Stimulated activated naive CD8-positive, alpha-beta T cell treated with anti-CD3 and anti-CD28 coated beads, Interleukin-15, amount 100 ng/mL, for 72 hours (primary cell): ENCODE measurements around the gene SCN10A.

Experiments used
- ATAC-seq: fragments of 150-1000 bp; cut with Tn5 transposase; 2 replicates; pipeline ENCODE4 v1.10.0; 2021; ENCODE audit warnings: mild to moderate bottlenecking, moderate library complexity
- DNase-seq, 2 donors: peaks; one replicate each; pipeline ENCODE4 v3.0.0; 2021 to 2022
- H3K27ac Mint-ChIP-seq, 2 donors: one replicate each; pipeline ENCODE4 v1.8.0; 2022; ENCODE audit warnings: mild to moderate bottlenecking in 2 of 2, mixed read lengths in 2 of 2, moderate library complexity in 2 of 2
- H3K27me3 Mint-ChIP-seq: one replicate; pipeline ENCODE4 v1.8.0; 2022; ENCODE audit warnings: mixed read lengths
- H3K4me1 Mint-ChIP-seq: one replicate; pipeline ENCODE4 v1.8.0; 2022; ENCODE audit warnings: mild to moderate bottlenecking, mixed read lengths
- H3K4me3 Mint-ChIP-seq, 2 donors: one replicate each; pipeline ENCODE4 v1.8.0; 2022; ENCODE audit warnings: mild to moderate bottlenecking in 2 of 2, mixed read lengths in 2 of 2, moderate library complexity in 1 of 2
- H3K9me3 Mint-ChIP-seq, 2 donors: one replicate each; pipeline ENCODE4 v1.8.0; 2022; ENCODE audit warnings: mixed read lengths in 2 of 2

The SCN10A gene

GRCh38 chr3:38816026-38816425, at the start of gene SCN10A:
Gene SCN10A, minus strand, starts transcription at chr3:38816217. Its CDS starts 22,207 bp downstream, at chr3:38794010.
- Mint-ChIP-seq H3K9me3 (no peaks in the 10 kb centered on the region), H3K4me1 (no peaks in the 10 kb centered on the region)
- no peak for ATAC-seq

DNA sequence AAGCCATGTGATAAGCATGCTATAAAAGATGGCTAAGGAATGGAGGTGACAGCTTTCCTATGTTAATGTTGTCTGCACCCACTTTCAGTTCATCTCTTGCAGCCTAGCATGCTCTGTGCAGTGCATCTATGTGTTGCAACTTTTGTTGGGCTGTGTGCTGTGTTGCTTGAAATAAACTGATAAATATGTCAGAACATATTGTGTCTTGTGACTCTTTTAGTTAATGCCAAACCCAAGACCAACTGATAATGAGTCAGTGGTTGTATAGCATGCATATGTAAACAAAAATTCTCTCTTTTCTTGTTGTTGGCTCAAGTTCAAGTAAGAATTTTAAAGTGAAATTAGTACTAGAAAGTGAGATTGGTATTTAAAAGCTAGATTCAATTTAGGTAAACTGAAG, 37.0 kb upstream of the SCN10A start:
- H3K9me3 Mint-ChIP-seq: peaks cover 0 to 14% of the 10 kb centered on the region in 2 donors
- DNase-seq (no peak), ATAC-seq (no peak)
- no peak overlapping the region for H3K27ac Mint-ChIP-seq
- no peaks in the 10 kb centered on the region for H3K4me1 Mint-ChIP-seq
- peaks cover 28% of the 10 kb centered on the region for H3K27me3 Mint-ChIP-seq
- no peak overlapping the region for H3K4me3 Mint-ChIP-seq

More at GRCh38 chr3:38816026-38816425, at the start of gene SCN10A:
- Mint-ChIP-seq H3K27me3 (peaks cover 44% of the 10 kb centered on the region), H3K27ac (no peak within 1 kb of the TSS), H3K4me3 (no peak within 1 kb of the TSS)
- no peak for DNase-seq

DNA sequence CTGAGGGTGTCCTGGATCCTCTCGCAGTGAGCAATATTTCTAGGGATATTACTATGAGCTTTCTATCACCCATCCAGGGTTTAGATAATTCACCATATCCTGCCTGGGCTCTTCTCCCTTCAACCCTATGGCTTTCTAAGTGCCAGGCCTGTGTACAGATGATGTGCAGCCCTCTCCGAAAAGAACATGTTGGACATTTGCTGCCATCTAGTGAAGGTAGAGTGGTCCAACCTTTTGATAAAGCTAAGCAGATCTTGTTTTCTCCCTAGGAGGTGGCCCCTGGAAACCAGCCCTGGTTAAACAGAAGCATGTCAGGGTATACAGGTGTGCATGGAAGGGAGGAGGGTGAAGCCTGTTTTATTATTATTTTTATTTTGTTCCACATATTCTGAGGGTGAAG, 27.9 kb upstream of the SCN10A start:
- no peak overlapping the region for H3K27ac Mint-ChIP-seq
- H3K9me3 Mint-ChIP-seq: no peaks in the 10 kb centered on the region
- ATAC-seq (peak; percentile 74), DNase-seq (peak; percentile 20 to 21)
- H3K4me1 Mint-ChIP-seq: no peaks in the 10 kb centered on the region
- no peak overlapping the region for H3K4me3 Mint-ChIP-seq
- peaks cover 26% of the 10 kb centered on the region for H3K27me3 Mint-ChIP-seq

DNA sequence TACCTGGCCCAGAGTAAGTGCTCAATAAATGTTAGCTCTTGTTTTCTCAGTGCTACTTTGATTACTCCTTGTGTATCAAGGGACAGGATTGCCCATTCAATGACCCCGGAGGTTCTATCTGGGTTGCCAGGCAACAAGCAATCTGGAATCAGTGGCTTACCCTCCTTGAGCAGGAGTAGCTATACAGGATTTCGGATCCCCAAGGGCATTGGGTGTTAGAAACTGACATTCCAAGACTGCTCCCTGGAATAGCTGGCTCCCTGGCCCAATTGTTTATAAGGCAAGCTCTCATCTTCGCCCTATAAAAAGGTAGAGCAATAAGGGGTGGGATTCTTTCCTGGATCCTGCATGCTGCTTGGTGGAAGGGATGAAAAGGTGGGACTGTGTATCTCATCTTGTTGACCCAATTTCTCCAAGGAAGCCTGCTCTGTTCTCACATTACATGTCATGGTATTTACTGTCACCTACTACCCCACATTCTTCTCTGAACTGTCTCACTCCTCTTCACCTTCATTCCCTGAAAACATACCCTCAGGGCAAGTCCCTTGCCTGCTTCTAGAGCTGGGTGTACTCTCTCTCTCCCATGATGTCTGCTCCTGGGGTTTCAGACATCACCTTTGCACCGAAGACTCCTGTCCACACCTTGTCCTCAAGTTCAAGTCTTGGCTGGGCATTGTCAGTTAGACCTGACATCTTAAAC, 26.4 kb upstream of the SCN10A start:
- H3K27ac Mint-ChIP-seq: no peak overlapping the region
- peaks cover 26% of the 10 kb centered on the region for H3K27me3 Mint-ChIP-seq
- DNase-seq: no peak
- no peaks in the 10 kb centered on the region for H3K9me3 Mint-ChIP-seq
- H3K4me3 Mint-ChIP-seq: no peak overlapping the region
- H3K4me1 Mint-ChIP-seq: no peaks in the 10 kb centered on the region
- no peak for ATAC-seq

- ATAC-seq (no peak), DNase-seq (no peak)
- no peak overlapping the region for H3K4me3 Mint-ChIP-seq
- no peaks in the 10 kb centered on the region for H3K9me3 Mint-ChIP-seq
- peaks cover 26% of the 10 kb centered on the region for H3K27me3 Mint-ChIP-seq
- peaks cover 6% of the 10 kb centered on the region for H3K4me1 Mint-ChIP-seq
- no peak overlapping the region for H3K27ac Mint-ChIP-seq
Measured at GRCh38 chr3:38840987-38841386, 25.0 kb upstream of the SCN10A start.

GRCh38 chr3:38837358-38837757, 21.3 kb upstream of the SCN10A start:
- DNase-seq: no peak
- Mint-ChIP-seq H3K4me1 (peaks cover 32% of the 10 kb centered on the region), H3K9me3 (no peaks in the 10 kb centered on the region), H3K27ac (no peak overlapping the region), H3K4me3 (no peak overlapping the region), H3K27me3 (peaks cover under 1% of the 10 kb centered on the region)
- ATAC-seq: no peak

DNA sequence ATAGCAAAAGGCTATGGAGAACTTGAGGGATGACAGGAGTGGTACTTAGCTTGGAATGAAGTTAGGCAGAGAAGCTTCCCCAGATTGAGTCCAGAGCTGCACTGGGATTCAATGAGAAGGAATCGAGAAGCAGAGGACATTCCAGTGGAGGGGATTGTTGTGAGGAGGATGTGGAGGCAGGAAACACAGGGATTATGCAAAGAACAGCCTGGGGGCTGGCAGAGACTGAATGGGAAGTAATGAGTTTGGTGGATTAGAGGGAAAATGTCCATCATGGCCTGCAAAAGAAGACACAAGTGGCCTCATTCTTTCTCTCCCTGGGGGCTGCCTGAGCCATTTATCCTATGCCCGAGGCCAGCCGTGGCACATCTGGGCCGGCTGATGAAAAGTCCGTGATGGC, 20.5 kb upstream of the SCN10A start:
- Mint-ChIP-seq H3K4me1 (peaks cover 32% of the 10 kb centered on the region), H3K27ac (peak overlapping the region in 1 of 2 donors; percentile 70), H3K4me3 (no peak overlapping the region), H3K27me3 (no peaks in the 10 kb centered on the region), H3K9me3 (no peaks in the 10 kb centered on the region)
- no peak for ATAC-seq
- DNase-seq: no peak

DNA sequence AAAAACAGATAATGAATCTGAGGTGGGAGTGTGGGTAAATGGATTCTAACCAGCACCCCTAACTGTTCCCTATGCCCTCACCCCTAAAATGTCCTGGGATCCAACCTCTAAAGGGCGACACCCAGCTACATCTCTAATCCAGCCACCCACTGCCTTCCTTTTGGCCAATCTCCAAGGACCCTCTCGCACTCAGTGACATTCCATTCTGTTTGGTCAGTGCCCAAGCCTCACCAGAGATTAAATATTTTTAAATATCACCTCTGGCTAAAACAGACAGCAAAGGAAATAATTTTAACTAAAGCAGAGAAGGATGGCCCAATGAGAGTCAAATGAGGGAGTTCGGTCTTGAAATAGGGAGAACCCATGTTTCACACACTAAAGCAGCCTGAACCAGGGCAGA, 19.9 kb upstream of the SCN10A start:
- no peak for DNase-seq
- ATAC-seq: no peak
- H3K27ac Mint-ChIP-seq: no peak overlapping the region
- peaks cover 32% of the 10 kb centered on the region for H3K4me1 Mint-ChIP-seq
- no peak overlapping the region for H3K4me3 Mint-ChIP-seq
- no peaks in the 10 kb centered on the region for H3K27me3 Mint-ChIP-seq
- no peaks in the 10 kb centered on the region for H3K9me3 Mint-ChIP-seq

- peak overlapping the region; percentile 60 for H3K4me3 Mint-ChIP-seq
- DNase-seq (no peak), ATAC-seq (peak; percentile 52)
- no peaks in the 10 kb centered on the region for H3K27me3 Mint-ChIP-seq
- peak overlapping the region; percentile 79 to 94 for H3K27ac Mint-ChIP-seq
- H3K9me3 Mint-ChIP-seq: no peaks in the 10 kb centered on the region
- H3K4me1 Mint-ChIP-seq: peaks cover 32% of the 10 kb centered on the region
Measured at GRCh38 chr3:38834717-38835116, 18.7 kb upstream of the SCN10A start.

GRCh38 chr3:38834110-38834509, 18.1 kb upstream of the SCN10A start:
- DNase-seq: peak; percentile 69 to 72
- Mint-ChIP-seq H3K9me3 (no peaks in the 10 kb centered on the region), H3K4me1 (peaks cover 32% of the 10 kb centered on the region), H3K27ac (peak overlapping the region; percentile 79 to 94), H3K4me3 (peak overlapping the region; percentile 38 to 60), H3K27me3 (no peaks in the 10 kb centered on the region)
- ATAC-seq: peak; percentile 93

GRCh38 chr3:38829404-38829803, 13.4 kb upstream of the SCN10A start:
- no peak for ATAC-seq
- Mint-ChIP-seq H3K27ac (peak overlapping the region in 1 of 2 donors; percentile 51), H3K4me3 (no peak overlapping the region), H3K4me1 (peaks cover 15% of the 10 kb centered on the region), H3K9me3 (no peaks in the 10 kb centered on the region), H3K27me3 (peaks cover 20% of the 10 kb centered on the region)
- DNase-seq: no peak

GRCh38 chr3:38828681-38829080, 12.7 kb upstream of the SCN10A start:
- H3K9me3 Mint-ChIP-seq: no peaks in the 10 kb centered on the region
- DNase-seq (no peak), ATAC-seq (no peak)
- no peak overlapping the region for H3K4me3 Mint-ChIP-seq
- H3K27me3 Mint-ChIP-seq: peaks cover 26% of the 10 kb centered on the region
- no peak overlapping the region for H3K27ac Mint-ChIP-seq
- H3K4me1 Mint-ChIP-seq: peaks cover 10% of the 10 kb centered on the region

DNA sequence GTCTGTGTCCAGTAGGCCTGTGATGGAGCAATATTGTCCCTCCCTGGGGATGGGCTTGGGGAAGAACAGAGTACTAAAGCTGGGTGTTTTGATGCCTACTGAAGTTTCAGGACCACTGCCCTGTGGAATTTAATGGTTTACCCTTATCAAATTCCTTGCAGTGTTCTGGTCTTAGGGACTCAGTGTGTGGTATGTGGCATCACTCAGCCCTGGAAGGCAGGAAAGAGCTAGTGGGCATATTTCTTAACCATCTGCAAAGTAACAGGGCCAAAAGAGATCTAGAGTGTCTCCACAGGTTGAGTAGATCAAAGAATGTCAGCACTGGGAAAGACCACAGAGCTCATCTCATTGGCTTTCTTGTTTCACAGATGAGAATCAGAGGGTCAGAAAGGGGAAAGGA, 11.8 kb upstream of the SCN10A start:
- H3K27ac Mint-ChIP-seq: no peak overlapping the region
- peaks cover 26% of the 10 kb centered on the region for H3K27me3 Mint-ChIP-seq
- H3K4me1 Mint-ChIP-seq: peaks cover 2% of the 10 kb centered on the region
- no peaks in the 10 kb centered on the region for H3K9me3 Mint-ChIP-seq
- no peak for ATAC-seq
- H3K4me3 Mint-ChIP-seq: no peak overlapping the region
- DNase-seq: no peak

DNA sequence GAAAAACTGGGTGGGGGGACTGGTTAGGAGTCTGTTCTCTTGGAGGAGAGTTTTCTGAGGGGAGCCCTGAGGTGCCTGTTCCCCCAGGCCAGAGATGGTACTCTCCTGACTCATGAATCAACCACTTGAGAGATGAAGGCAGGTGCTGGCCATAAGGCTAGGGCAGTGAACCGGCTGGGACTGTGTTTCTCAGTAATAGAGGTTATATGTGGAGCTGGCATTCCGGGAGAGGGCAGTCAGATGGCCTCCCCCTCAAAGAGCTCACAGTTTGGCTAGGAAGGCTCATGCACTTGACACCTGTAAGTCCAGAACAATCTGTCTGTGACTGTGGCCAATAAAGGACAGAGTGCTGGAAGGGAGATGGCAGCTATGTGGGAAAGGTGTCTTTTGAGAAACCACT, 10.0 kb upstream of the SCN10A start:
- Mint-ChIP-seq H3K9me3 (no peaks in the 10 kb centered on the region), H3K27ac (peak overlapping the region in 1 of 2 donors; percentile 64), H3K4me3 (no peak overlapping the region), H3K27me3 (peaks cover 40% of the 10 kb centered on the region), H3K4me1 (no peaks in the 10 kb centered on the region)
- DNase-seq: no peak
- ATAC-seq: no peak

DNA sequence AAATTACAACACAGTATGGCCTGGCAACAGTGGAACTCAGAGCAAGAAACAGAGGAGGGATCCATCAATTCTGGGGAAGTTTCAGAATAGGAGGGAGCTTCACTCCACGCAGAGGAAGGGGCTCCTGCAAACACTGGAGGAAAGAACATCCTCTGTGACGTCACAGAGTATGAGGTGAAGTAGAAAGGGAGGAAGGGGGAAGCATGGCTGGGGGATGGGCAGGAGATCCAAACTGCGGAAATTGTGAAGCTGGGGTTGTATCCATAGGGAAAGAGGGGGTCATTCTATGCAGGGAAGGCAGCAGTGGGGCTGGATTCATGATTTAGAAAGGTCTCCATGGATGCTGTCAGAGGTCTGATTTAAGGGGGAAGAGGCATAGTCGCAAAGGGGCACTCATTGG, 8.3 kb upstream of the SCN10A start:
- DNase-seq: no peak
- no peak for ATAC-seq
- H3K27ac Mint-ChIP-seq: no peak overlapping the region
- H3K27me3 Mint-ChIP-seq: peaks cover 42% of the 10 kb centered on the region
- H3K4me1 Mint-ChIP-seq: no peaks in the 10 kb centered on the region
- no peaks in the 10 kb centered on the region for H3K9me3 Mint-ChIP-seq
- no peak overlapping the region for H3K4me3 Mint-ChIP-seq

- DNase-seq (no peak), ATAC-seq (no peak)
- no peak overlapping the region for H3K4me3 Mint-ChIP-seq
- H3K27ac Mint-ChIP-seq: no peak overlapping the region
- no peaks in the 10 kb centered on the region for H3K9me3 Mint-ChIP-seq
- no peaks in the 10 kb centered on the region for H3K4me1 Mint-ChIP-seq
- H3K27me3 Mint-ChIP-seq: peaks cover 41% of the 10 kb centered on the region
Measured at GRCh38 chr3:38823722-38824121, 7.7 kb upstream of the SCN10A start.

- DNase-seq (no peak), ATAC-seq (no peak)
- Mint-ChIP-seq H3K9me3 (no peaks in the 10 kb centered on the region), H3K4me1 (no peaks in the 10 kb centered on the region), H3K27ac (no peak overlapping the region), H3K27me3 (peaks cover 37% of the 10 kb centered on the region), H3K4me3 (no peak overlapping the region)
Measured at GRCh38 chr3:38823186-38823585, 7.2 kb upstream of the SCN10A start.
